Neural progenitor cell (in vitro differentiated cells): Measurements from ENCODE around the gene CBR3.

Experiments used
- EZH2 ChIP-seq: fragments of 200-600 bp; sonication (generic); IDR thresholded peaks from 2 replicates; pipeline ENCODE4 v1.6.1; 2017; ENCODE audit warnings: antibody characterized with exemption, mild to moderate bottlenecking, moderate library complexity
- EZH2phosphoT487 ChIP-seq: fragments of 200-600 bp; sonication (generic); IDR thresholded peaks from 2 replicates; pipeline ENCODE4 v1.6.1; 2017; ENCODE audit warnings: antibody characterized with exemption

GRCh38 chr21:36104317-36105300 lies 30.3 kb upstream of the CBR3 start:
- TF ChIP-seq EZH2 = no peak
- TF ChIP-seq EZH2phosphoT487 = no peak
